Left forelimb (tissue), 1 donor: ENCODE measurements around the gene GRM5.
A peak's percentile ranks its signal among the peaks of the same experiment; 100 is the strongest.
"Not testable (repeated sequence)": the region's sequence is repeated elsewhere in the genome, so short reads cannot be mapped to it uniquely, and the experiment has no call there.

ENCODE experiments used
- DNase-seq: peaks from one replicate; pipeline ENCODE4 v3.0.0-alpha.2; 2018; ENCODE audit warnings: low spot score

Gene GRM5

GRCh38 chr11:88538098-88538497, 527.7 kb downstream of the GRM5 start:
- DNase-seq: no peak

- no peak for DNase-seq
Observed at GRCh38 chr11:88537613-88538012, 528.2 kb downstream of the GRM5 start.

GRCh38 chr11:88536616-88537265, 529.0 kb downstream of the GRM5 start:
- DNase-seq: no peak

- no peak for DNase-seq
Observed at GRCh38 chr11:88535916-88536547, 529.8 kb downstream of the GRM5 start.

- DNase-seq: no peak
Observed at GRCh38 chr11:88535266-88535665, 530.5 kb downstream of the GRM5 start.

- DNase-seq: not testable (repeated sequence)
Observed at GRCh38 chr11:88534706-88535105, 531.1 kb downstream of the GRM5 start.

GRCh38 chr11:88534185-88534584, 531.6 kb downstream of the GRM5 start:
- no peak for DNase-seq

- DNase-seq: no peak
Observed at GRCh38 chr11:88533001-88533400, 532.8 kb downstream of the GRM5 start.

- no peak for DNase-seq
Observed at GRCh38 chr11:88531831-88532230, 534.0 kb downstream of the GRM5 start.

GRCh38 chr11:88529426-88529825, 536.4 kb downstream of the GRM5 start:
- no peak for DNase-seq

GRCh38 chr11:88523386-88524071, 542.3 kb downstream of the GRM5 start:
- DNase-seq: no peak

- DNase-seq: no peak
Observed at GRCh38 chr11:88522624-88523385, 543.0 kb downstream of the GRM5 start.

- DNase-seq: no peak
Observed at GRCh38 chr11:88521799-88522201, 544.0 kb downstream of the GRM5 start.

- no peak for DNase-seq
Observed at GRCh38 chr11:88521399-88521798, 544.4 kb downstream of the GRM5 start.

- no peak for DNase-seq
Observed at GRCh38 chr11:88520391-88520790, 545.4 kb downstream of the GRM5 start.

GRCh38 chr11:88515002-88515401, 550.8 kb downstream of the GRM5 start:
- DNase-seq: no peak

- no peak for DNase-seq
Observed at GRCh38 chr11:88511006-88511405, 554.8 kb downstream of the GRM5 start.

- peak; percentile 73 for DNase-seq
Observed at GRCh38 chr11:88508759-88509581, 556.8 kb downstream of the GRM5 start.

- DNase-seq: no peak
Observed at GRCh38 chr11:88508418-88508758, 557.4 kb downstream of the GRM5 start.

GRCh38 chr11:88507771-88508417, 557.9 kb downstream of the GRM5 start:
- no peak for DNase-seq

GRCh38 chr11:88501541-88501940, 564.2 kb downstream of the GRM5 start:
- DNase-seq: no peak
